Spleen (tissue), 7 donors: ENCODE data around the gene ZNF470.

ENCODE experiments used
- CTCF ChIP-seq, 11 experiments: fragments of 200-600 bp in 7 of 11; fragments of 450-650 bp in 4 of 11; sonication (generic) in 4 of 11; IDR thresholded peaks in 8 of 11; conservative IDR thresholded peaks in 3 of 11; 1 replicate in 7 of 11; 2 replicates in 4 of 11; pipeline versions ENCODE4 v1.4.0 to v1.8.0; 2016 to 2021; ENCODE audit warnings: antibody characterized with exemption in 11 of 11, inconsistent platforms in 4 of 11, mild to moderate bottlenecking in 1 of 11
- POLR2A ChIP-seq, 3 donors: fragments of 450-650 bp; IDR thresholded peaks; one replicate each; pipeline ENCODE4 v1.5.1; 2017; ENCODE audit warnings: antibody characterized with exemption in 3 of 3, mild to moderate bottlenecking in 1 of 3
- donor health status: DM: no; HTN: no; CAD: no; lungs with moderate emphysema.
- donor health status: DM: no; HTN: no; CAD: no.
- donor health status: DM: no; HTN: no; CAD: no.

- TF ChIP-seq POLR2A (IDR thresholded peaks at IDR 0.05) (no peak), CTCF (IDR thresholded peaks at IDR 0.05 in 8 of 11, conservative IDR thresholded peaks at IDR 0.05 in 3 of 11) (no peak)
Observed at GRCh38 chr19:56594446-56594782, 27.1 kb downstream of the ZNF470 start.
